Gastroesophageal sphincter (tissue), 3 donors: Measurements from ENCODE around the gene ZNF697.

Experiments used
- EP300 ChIP-seq: sonication (generic); formaldehyde crosslinking; IDR thresholded peaks from one replicate; pipeline ENCODE4 v1.6.1; 2017; ENCODE audit warnings: antibody characterized with exemption, mild to moderate bottlenecking
- POLR2A ChIP-seq, 2 donors: fragments of 450-650 bp; IDR thresholded peaks; one replicate each; pipeline ENCODE4 v1.6.1; 2017; ENCODE audit warnings: antibody characterized with exemption in 2 of 2, mild to moderate bottlenecking in 2 of 2, moderate library complexity in 1 of 2
- POLR2AphosphoS5 ChIP-seq: sonication (generic); formaldehyde crosslinking; IDR thresholded peaks from one replicate; pipeline ENCODE4 v1.6.1; 2017; ENCODE audit warnings: antibody characterized with exemption
- TF ChIP-seq, protein P1 (sequence below), 4 experiments: fragments of 200-600 bp in 2 of 4; fragments of 450-650 bp in 2 of 4; sonication (generic) in 1 of 4; IDR thresholded peaks; one replicate each; pipeline ENCODE4 v1.5.1; 2017 to 2019; ENCODE audit warnings: antibody characterized with exemption in 4 of 4, mild to moderate bottlenecking in 2 of 4, moderate library complexity in 2 of 4

DNA sequence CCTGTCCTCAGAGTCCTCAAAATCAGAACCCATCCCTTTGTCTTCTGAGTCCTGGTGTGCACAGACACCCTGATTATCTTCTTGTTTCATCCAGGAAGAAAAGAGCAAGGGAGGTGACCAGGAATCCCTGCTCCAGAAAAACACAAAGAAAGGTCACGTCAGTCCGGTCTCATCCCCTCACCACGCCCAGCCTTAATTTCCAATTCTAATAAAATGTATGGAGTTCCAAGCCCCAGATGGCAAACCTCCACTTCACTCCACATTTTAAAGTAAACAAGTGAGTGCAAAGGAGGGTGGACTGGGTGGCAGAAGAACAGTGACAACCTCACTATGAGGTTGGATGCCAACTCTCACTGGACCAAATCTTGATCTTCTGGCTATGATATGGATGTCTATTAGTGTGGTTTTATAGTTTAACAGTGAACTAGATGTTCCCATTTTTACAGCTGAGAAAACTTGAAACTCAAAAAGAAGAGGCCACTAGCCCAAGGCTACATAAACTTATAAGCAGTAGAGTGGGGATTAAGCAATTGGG lies 22.0 kb downstream of the ZNF697 start:
- TF ChIP-seq, protein P1, sequence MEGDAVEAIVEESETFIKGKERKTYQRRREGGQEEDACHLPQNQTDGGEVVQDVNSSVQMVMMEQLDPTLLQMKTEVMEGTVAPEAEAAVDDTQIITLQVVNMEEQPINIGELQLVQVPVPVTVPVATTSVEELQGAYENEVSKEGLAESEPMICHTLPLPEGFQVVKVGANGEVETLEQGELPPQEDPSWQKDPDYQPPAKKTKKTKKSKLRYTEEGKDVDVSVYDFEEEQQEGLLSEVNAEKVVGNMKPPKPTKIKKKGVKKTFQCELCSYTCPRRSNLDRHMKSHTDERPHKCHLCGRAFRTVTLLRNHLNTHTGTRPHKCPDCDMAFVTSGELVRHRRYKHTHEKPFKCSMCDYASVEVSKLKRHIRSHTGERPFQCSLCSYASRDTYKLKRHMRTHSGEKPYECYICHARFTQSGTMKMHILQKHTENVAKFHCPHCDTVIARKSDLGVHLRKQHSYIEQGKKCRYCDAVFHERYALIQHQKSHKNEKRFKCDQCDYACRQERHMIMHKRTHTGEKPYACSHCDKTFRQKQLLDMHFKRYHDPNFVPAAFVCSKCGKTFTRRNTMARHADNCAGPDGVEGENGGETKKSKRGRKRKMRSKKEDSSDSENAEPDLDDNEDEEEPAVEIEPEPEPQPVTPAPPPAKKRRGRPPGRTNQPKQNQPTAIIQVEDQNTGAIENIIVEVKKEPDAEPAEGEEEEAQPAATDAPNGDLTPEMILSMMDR (IDR thresholded peaks at IDR 0.05): no peak
- TF ChIP-seq POLR2A (IDR thresholded peaks at IDR 0.05) (no peak), POLR2AphosphoS5 (no peak), EP300 (no peak)
